HG03108 (cell line): ENCODE results near the gene GGNBP2.
"Not testable (repeated sequence)": the region's sequence is repeated elsewhere in the genome, so short reads cannot be mapped to it uniquely, and the experiment has no call there.

Experiments used
- ATAC-seq: cut with Tn5 transposase; IDR thresholded peaks from one replicate; pipeline ENCODE4 v1.9.1; 2021; ENCODE audit warnings: moderate library complexity; ENCODE audit not compliant: unreplicated experiment

Gene GGNBP2, protein sequence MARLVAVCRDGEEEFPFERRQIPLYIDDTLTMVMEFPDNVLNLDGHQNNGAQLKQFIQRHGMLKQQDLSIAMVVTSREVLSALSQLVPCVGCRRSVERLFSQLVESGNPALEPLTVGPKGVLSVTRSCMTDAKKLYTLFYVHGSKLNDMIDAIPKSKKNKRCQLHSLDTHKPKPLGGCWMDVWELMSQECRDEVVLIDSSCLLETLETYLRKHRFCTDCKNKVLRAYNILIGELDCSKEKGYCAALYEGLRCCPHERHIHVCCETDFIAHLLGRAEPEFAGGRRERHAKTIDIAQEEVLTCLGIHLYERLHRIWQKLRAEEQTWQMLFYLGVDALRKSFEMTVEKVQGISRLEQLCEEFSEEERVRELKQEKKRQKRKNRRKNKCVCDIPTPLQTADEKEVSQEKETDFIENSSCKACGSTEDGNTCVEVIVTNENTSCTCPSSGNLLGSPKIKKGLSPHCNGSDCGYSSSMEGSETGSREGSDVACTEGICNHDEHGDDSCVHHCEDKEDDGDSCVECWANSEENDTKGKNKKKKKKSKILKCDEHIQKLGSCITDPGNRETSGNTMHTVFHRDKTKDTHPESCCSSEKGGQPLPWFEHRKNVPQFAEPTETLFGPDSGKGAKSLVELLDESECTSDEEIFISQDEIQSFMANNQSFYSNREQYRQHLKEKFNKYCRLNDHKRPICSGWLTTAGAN

DNA sequence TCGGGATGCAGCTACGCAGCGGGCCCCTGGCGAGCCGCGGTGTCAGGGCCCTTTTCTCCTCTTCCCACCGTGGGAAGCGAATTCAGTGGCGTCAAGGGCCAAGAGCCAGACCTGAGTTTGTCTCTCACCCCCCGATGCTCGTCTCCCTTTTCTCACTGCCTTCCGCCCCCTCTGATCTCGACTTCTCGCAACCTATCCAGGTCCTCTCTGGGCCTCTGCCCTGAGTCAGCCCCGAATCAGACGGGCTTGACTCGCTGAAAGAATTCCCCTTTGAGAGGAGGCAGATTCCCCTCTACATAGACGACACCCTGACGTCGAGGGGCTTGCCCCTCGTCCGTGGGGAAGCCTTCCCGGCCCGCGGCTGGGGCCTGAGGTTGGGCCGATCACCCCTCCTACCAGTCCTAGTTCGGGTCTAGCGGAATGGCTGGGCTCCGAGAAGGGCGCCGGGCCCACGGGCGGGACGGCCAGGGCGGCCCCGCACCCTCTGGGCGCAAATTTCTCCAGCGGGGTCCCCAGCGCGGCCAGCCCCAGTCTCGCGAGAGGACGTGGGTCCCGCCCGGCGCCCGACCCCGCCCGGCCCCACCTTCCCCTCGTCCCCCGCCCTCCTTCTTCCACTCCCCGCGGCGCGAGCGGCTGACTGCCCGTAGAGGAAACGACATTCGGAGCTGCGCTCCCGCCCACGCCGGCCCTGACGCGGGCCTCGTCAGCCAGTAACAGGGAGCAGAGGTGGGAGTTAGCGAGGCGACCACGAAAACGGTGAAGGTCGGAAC lies at the start of gene GGNBP2:
TSS of gene GGNBP2 (plus strand) at position 613 of the 770 bp plus-strand sequence. CDS start 806 bp downstream, outside the sequence.
- ATAC-seq = peak; percentile 46

DNA sequence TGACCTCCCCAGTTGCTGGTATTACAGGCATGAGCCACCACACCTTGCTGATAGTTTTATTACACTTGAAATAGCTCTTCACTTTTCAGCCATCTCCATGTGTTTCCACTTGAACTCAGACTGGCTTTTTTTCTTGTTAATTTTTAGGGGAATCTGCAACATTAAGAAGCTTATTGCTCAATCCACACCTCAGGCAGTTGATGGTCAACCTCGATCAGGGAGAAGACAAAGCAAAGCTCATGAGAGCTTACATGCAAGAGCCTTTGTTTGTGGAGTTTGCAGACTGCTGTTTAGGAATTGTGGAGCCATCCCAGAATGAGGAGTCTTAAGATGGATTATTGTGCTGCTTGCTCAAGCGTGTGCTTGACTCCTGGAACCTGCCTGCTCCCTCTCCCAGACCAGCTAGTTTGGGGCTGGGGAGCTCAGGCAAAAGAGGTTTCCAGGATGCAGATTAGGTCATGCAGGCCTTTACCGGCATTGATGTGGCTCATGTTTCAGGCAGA lies 49.6 kb upstream of the GGNBP2 start:
- ATAC-seq = no peak

DNA sequence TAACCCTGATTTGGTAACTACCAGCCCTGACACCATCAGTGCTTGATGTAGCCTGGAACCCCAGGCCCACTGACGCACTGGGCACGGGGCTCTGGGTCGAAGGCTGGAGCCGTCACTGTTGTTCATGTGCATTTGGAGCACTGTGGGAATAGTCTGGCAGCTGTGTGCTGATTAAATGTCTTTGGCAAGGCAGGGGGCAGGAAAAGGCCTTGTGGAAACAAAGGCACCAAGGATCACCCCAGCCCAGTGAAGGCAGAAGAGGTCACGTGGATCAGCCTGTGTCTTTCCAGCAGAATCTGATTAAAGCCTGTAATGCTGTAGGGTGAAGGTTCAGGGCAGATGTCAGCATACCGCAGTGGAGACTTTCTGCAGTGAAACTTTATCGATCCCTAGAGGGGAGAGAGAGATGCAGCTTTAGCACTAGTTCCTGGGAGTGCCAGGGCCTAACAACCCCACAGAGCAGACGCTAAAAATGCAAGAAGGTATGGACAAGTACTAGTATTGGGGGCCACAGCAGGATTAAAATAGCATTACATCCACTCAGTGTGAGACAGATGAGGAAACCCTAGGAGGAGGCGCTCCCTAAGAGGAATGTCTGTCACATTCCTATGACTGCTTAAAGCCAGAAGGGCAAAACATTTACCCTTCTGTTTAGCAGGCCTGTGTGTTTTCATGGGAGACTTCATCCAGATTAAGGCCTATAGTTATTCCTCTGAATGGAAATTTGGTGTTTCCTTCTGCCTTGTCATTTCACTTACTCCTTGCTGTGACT lies 48.5 kb upstream of the GGNBP2 start:
- no peak for ATAC-seq

DNA sequence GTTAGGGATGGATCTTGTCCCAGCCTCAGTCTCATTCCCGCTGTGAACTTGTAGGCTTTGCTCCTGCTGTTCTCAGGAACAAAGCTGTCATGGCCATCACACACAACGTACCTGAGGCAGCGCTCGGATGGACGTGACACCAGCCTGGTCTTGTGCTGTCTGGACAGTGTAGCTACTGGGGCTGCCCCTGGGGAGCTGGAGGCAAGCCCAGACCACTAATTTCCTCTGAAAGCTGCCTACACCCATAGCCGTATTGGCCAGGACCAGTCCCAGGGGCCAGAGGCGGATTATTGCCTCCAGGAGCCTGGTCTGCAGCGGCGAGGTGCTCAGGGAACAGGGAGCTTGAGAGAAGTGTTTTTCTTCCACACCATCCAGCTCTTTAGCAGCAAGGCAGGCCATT lies 46.6 kb upstream of the GGNBP2 start:
- no peak for ATAC-seq

DNA sequence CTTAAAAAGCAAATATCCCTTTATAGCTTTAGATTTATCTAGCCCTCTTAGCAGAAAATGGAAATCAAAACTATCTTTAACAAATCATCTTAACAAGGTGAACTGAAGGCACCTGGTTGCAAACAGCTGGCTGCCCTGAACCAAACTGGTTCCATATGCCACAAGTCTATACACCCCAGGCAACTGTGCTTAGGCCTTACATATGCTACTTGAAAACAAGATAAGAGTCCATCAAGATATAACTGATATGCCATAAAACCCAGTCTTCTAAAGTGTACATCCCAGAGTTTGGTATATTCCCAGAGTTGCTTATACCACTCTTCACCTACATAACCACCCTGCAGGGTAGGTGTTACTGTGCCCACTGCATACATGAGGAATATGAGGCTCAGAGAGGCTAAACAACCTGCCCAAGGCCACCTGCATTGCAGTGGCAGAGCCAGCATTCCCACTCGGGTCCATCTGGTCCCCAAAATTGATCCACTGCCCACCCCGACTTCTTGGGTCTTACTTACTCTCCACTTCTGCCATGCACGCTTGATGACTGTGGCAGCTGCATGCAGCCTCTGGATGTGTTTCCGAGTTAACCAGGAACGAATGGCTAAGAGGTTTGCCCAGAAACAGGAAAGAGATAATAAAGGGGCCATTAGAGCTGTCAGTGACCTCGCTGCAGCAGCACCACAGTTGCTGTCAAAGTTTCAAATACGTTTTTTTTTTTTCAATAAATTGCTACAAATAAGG lies 46.0 kb upstream of the GGNBP2 start:
- ATAC-seq = no peak

DNA sequence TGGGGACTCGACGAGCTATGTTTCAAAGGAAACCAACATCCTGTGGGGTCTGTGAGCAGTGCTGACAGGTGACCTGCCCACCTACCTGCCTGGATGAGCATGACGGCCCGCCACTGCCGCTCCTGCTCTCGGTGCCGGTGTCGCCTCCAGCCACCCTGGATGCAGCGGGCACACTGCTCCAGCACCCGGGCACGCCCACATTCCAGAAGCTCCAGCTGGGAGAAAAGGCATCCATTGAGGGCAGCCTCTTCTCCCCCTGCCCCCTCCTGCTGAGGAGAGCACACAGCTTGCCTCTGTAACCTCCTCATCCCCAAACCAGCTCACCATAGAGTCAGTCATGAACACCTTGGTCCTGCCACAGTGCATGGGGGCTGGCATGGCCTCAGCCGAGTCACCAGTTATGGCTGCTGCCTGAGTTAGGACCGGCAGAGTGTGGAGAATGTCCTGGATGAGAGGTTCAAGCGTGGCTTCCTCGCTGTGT lies 43.9 kb upstream of the GGNBP2 start:
- no peak for ATAC-seq

DNA sequence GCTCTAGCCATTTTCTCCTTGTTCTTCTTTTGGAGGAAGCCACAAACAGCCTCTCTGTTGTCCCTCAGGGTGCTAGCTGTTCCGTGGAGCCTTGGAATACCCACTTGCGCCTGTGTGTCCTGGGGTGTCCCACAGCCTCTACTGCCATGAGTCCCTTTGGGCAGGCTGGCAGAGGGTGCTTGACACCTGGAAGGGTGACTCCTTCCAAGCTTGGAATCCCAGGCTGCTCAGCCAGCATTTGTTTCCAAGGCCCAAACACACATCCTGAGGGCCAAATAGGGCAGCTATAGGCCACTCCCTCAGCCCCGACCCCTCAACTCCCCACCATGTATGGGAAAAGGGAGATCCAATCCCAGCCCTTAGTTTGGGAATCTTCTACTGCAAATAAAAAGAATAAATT lies 43.4 kb upstream of the GGNBP2 start:
- ATAC-seq = no peak

DNA sequence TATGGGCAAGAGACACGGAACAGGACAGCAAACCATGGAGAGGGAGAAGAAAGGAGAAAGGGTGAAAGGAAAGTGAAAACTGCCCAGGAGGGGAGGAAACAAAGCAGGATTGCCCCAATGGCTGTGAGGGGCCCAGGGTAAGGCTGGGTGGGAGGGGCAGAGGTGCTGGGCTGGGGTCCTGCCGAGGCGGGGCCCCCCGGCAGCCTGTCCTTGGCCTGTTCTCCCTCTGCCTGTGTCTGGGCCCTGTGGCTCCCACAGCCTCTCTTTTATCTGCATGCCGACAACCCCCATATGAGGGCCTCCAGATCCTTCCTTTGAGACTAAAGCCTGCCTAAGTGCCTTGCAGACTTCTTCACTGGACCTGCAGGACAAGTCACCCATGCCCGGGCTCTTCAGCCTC lies 42.8 kb upstream of the GGNBP2 start:
- no peak for ATAC-seq

DNA sequence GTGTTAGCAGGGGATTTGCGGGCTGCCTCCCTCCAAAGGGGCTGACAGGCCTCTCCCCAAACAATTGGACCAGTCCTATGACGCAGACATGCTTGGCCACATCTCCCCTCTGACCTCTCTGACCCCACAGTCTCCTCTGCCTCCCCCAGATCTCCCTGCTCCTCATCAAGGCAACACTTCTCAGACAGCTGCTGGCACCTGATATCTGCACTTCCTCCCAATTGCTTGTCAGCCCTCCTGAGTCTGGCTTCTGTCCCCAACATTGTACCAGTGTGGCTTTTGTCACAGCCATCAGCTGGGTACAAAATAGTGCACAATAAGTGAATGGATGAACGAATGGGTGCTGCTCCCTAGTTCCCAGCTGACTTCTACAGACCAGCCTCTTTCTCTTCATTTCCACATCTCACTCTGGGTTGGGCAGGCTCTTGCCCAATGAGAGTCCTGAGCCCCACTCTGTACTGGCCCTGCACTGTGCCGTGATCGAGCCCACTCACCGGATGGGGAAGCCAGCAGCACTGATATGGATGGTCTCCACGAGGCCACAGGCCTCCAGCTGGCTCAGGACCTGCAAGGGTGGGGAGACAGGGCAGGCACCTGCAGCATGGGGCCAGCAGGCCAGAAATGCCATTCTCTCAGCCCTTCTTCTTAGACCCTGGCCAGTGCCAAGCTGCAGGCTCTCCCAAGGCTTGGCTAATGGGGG lies 41.1 kb upstream of the GGNBP2 start:
- ATAC-seq = no peak

DNA sequence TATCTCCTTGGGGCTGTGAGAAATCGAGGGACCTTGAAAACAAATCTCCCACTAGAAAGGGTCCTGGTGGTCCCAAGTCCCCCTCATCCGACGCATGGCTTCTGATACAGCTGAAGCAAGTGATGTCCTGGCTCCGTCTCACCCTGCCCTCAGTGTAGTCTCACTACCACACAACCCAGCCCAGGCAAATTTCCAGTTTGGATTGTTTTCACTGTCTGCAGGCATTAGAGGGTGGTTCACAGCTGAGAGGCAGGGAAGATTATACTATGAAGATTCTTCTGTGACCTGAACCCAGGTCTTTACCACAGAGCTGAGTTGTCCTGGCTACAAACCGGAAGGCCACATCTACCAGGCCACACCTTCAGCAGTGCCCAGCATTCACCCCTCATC lies 40.6 kb upstream of the GGNBP2 start:
- no peak for ATAC-seq

DNA sequence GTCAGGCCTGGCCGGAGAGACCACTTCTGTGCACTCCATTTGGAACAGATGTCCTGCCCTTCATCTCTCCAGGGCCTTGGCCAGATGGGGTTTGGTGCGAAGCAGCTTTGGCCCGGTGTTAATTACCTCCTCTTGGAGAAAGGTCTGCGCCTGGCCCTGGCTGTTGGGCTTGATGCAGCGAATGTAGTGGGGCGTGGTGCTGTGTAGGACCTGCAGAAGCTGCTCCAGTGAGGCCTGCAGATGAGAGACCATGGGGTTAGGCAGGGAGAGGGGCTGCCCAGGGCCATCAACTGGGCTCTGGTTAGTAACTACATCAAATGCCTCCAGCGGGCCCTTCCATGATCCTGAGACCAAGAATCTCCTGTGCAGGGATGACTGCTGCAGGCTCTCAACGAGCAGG lies 39.5 kb upstream of the GGNBP2 start:
- no peak for ATAC-seq

DNA sequence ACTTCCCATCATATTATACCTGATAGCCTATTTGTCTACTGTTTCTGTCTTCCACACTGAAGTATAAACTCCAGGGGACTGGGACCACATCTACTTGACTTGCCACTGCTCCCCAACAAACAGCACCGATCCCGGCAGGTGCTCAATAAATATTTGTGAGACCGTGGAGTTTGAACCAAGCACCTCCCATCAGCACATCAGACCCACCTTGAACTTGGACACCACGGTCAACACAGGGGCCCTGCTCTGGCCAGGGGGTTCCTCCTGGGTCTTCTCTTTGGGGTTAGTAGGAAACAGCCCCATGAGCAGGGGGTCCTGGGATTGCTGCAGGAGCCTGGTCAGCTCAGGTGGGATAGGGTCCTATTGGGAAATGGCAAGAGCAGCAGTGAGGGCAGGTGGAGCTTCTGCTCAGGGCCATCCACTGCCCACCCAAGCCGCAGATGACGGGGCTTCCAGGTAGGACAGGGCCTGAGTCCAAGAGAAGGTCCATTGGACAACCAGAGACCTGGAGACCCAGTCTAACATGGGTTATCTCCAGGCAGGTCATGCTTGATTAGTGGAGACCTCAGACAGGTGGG lies 38.4 kb upstream of the GGNBP2 start:
- ATAC-seq = no peak

DNA sequence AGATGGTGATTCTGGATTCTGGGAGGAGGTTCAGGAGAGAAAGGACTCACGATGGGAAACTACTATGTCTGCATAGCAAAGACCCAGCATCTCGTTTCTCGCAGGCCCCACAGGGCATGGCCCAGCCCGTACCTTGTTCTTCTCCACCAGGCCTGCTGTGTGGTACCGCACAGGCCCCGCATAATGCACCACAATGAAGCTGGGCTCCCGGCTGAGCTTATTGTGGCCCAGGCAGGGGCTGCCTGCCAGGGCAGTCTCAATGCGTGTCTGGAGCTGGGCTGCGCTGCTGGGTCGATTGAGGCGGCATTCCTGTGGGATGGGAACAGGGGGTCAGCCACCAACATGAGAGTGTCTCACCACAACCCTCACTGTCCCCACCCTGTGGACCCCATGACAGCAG lies 37.9 kb upstream of the GGNBP2 start:
- no peak for ATAC-seq

DNA sequence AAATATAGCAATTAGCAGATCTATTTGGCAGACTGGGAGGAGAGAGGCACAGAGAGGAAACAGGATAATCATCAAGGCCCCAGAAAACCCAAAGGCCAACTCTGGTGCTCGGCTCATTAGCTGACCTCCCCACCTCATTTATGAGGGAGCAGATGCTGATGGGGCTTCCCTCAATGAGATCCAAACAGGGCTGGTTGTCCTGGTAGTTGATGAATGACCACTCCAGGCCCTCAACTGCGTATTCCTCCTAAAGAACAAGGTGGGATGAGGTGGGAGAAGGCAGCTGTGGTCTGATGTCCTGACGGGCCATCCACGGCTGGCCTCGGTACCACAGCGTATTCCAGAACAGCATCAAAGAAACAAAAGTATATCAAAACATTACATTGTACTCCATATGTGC lies 37.5 kb upstream of the GGNBP2 start:
- no peak for ATAC-seq

DNA sequence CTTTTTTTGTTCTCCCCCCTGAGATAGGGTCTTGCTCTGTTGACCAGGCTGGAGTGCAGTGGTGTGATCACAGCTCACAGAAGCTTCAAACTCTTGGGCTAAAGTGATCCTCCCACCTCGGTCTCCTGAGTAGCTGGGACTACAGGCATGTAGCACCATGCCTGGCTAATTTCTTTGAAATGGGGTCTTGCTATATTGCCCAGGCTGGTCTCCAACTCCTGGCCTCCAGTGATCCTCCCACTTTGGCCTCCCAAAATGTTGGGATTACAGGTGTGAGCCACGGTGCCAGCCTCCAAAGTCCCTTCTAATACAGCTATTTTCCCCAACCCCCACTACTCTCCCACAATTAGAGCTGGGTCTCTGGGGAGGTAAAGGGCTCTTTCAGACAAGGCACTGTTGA lies 36.3 kb upstream of the GGNBP2 start:
- not testable (repeated sequence) for ATAC-seq

DNA sequence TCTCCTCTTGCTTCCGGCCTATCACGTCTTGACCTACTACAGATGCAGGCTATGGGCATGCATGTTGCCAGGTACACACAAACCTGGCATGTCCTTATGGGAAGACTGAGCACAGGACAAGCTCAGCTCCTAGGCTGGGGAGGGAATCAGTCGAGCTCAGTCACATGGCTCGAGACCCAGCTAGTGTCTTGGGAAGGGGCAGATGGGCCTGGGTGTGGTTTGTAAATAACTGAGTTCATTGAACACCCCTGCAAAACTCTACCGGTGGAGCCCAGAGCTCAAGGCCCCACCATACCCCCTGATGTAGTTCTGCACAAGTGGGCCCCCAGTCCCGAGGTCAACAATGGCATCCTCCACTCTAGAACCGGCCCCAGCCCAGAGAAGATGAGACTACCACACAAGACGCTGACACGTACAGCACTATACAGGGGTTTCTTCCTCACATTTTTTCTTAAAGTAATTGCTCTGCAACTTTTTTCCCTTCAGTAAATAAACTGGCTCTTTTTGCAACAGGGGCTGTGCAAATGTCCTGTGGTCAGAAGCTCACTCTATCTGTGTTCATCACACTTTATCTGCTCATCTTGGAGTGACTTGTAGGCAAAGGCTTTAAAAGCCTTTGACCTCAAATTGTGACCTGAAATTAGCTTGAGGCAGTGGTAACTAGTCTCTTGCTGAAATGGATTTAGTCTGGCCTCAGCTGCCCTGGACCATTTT lies 35.3 kb upstream of the GGNBP2 start:
- ATAC-seq = no peak

DNA sequence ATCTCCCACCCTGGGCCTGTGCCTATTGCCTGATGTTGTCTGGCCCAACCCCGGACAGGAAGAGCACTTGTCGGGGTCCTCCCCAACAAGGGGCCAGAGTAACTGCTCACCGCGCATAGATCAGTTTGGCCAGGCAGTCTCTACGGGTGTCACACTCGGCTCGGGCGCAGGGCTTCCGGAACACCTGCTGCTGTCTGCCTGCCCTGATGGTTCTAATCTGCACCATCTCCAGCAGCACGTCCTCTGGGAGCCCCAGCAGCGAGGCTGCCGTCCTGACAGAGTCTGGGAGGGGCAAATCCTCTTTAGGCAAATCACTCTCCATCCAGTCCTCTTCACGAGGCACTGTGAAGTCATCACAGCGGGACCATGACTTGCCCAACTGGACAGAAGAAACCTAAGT lies 34.1 kb upstream of the GGNBP2 start:
- ATAC-seq = no peak

DNA sequence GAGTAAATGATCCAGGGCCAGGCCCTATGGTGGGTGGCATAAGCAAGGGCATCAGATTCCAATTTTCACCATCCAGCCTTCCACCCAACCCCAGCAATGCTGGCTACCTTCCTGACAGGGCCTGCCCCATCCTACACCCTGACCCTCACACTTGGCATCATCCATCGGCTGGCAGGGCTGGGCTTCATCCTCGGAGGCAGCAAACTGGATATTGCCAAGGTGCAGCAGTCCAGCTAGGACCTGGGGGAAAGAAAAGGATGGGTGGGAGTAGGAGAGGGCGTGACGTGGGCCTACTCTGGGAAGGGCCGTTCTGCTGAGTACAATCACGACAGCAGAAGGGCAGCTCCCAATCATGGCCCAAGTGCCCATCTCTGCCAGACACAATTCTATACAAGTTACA lies 33.5 kb upstream of the GGNBP2 start:
- no peak for ATAC-seq
